SK-N-DZ (cell line): ENCODE results near the gene ZBTB21.
"Not testable (repeated sequence)": the region's sequence is repeated elsewhere in the genome, so short reads cannot be mapped to it uniquely, and the experiment has no call there.

Experiments used
- DNase-seq: peaks from one replicate; pipeline ENCODE4 v3.0.0-alpha.2; 2015; ENCODE audit warnings: low spot score

ZBTB21 gene

GRCh38 chr21:41995577-41995976, 14.6 kb downstream of the ZBTB21 start:
- DNase-seq, result no peak

- DNase-seq, result not testable (repeated sequence)
These were observed 15.5 kb downstream of the ZBTB21 start for GRCh38 chr21:41994613-41995012.

GRCh38 chr21:41993744-41994143, 16.4 kb downstream of the ZBTB21 start:
- DNase-seq, result no peak

GRCh38 chr21:41992576-41992975, 17.6 kb downstream of the ZBTB21 start:
- DNase-seq, result no peak

- no peak for DNase-seq
These were observed 18.5 kb downstream of the ZBTB21 start for GRCh38 chr21:41991659-41992058.

GRCh38 chr21:41989698-41990097, 20.5 kb downstream of the ZBTB21 start:
- no peak for DNase-seq

GRCh38 chr21:41987310-41987709, 22.9 kb downstream of the ZBTB21 start:
- DNase-seq, result no peak

- no peak for DNase-seq
These were observed 24.3 kb downstream of the ZBTB21 start for GRCh38 chr21:41985662-41986416.

- no peak for DNase-seq
These were observed 26.9 kb downstream of the ZBTB21 start for GRCh38 chr21:41983229-41983628.

GRCh38 chr21:41980561-41980960, 29.6 kb downstream of the ZBTB21 start:
- no peak for DNase-seq

GRCh38 chr21:41979751-41980369, 30.3 kb downstream of the ZBTB21 start:
- no peak for DNase-seq

- no peak for DNase-seq
These were observed 30.8 kb downstream of the ZBTB21 start for GRCh38 chr21:41979335-41979734.

GRCh38 chr21:41977034-41977950, 32.9 kb downstream of the ZBTB21 start:
- DNase-seq, result no peak

GRCh38 chr21:41976611-41977010, 33.5 kb downstream of the ZBTB21 start:
- DNase-seq, result no peak

GRCh38 chr21:41975391-41976272, 34.5 kb downstream of the ZBTB21 start:
- DNase-seq, result no peak

- no peak for DNase-seq
These were observed 35.5 kb downstream of the ZBTB21 start for GRCh38 chr21:41974752-41975053.

GRCh38 chr21:41973861-41974751, 36.1 kb downstream of the ZBTB21 start:
- no peak for DNase-seq

GRCh38 chr21:41973427-41973831, 36.7 kb downstream of the ZBTB21 start:
- no peak for DNase-seq

GRCh38 chr21:41972511-41973205, 37.5 kb downstream of the ZBTB21 start:
- DNase-seq, result no peak

- DNase-seq, result no peak
These were observed 38.3 kb downstream of the ZBTB21 start for GRCh38 chr21:41971891-41972290.
